GM18526 (cell line): ENCODE measurements around the gene CD63.
A peak's percentile ranks its signal among the peaks of the same experiment; 100 is the strongest.

Source experiments
- POLR2A ChIP-seq: IDR thresholded peaks from 3 replicates; pipeline ENCODE4 v1.6.1; 2011; ENCODE audit not compliant: insufficient read length; ENCODE audit errors: extremely low read depth

CD63 gene

GRCh38 chr12:55718624-55719275 is 10.1 kb downstream of the CD63 start:
- TF ChIP-seq POLR2A: no peak

GRCh38 chr12:55718015-55718414 is 10.8 kb downstream of the CD63 start:
- no peak for TF ChIP-seq POLR2A

GRCh38 chr12:55717011-55718007 is 11.5 kb downstream of the CD63 start:
- no peak for TF ChIP-seq POLR2A

- TF ChIP-seq POLR2A: peak; percentile 12
Observed at GRCh38 chr12:55716582-55716957, 12.2 kb downstream of the CD63 start.

GRCh38 chr12:55715833-55716581 is 12.8 kb downstream of the CD63 start, which contains the start of gene BLOC1S1:
Gene BLOC1S1, plus strand, starts transcription at chr12:55716046. Its CDS starts 6 bp downstream, at chr12:55716052.
- peak; percentile 74 for TF ChIP-seq POLR2A

- no peak for TF ChIP-seq POLR2A
Observed at GRCh38 chr12:55715169-55715764, 13.5 kb downstream of the CD63 start.

GRCh38 chr12:55713721-55714120 is 15.1 kb downstream of the CD63 start:
- TF ChIP-seq POLR2A: no peak

GRCh38 chr12:55712700-55713415 is 16.0 kb downstream of the CD63 start:
- no peak for TF ChIP-seq POLR2A

- no peak for TF ChIP-seq POLR2A
Observed at GRCh38 chr12:55711786-55712553, 16.8 kb downstream of the CD63 start.

- TF ChIP-seq POLR2A: no peak
Observed at GRCh38 chr12:55708695-55709233, 20.0 kb downstream of the CD63 start.

- no peak for TF ChIP-seq POLR2A
Observed at GRCh38 chr12:55707841-55708694, 20.7 kb downstream of the CD63 start, which contains the start of gene ITGA7. Gene ITGA7, minus strand, starts transcription at chr12:55707904. Its CDS starts 222 bp downstream, at chr12:55707682.

- TF ChIP-seq POLR2A: no peak
Observed at GRCh38 chr12:55707219-55707671, 21.6 kb downstream of the CD63 start.
